Measurements from ENCODE around the gene ARHGAP44. TPM values are rescaled to one million over a fixed set of nuclear protein-coding genes. Genes with fewer than 3 reads are reported as not detected.

Gene ARHGAP44
- total RNA-seq, 1 donor from 2014 or later, result 6.9 TPM

GRCh38 chr17:12794919-12795532 lies 5.7 kb downstream of the ARHGAP44 start:
- peaks cover 8% of the 10 kb centered on the region for H3K4me1 Mint-ChIP-seq
- peaks cover 6% of the 10 kb centered on the region for H3K9me3 Mint-ChIP-seq
- intact Hi-C loops (cut with micrococcal nuclease), result no loop called here
- ATAC-seq (ENCODE audit: low read depth), result no peak
- no peak overlapping the region for H3K27ac Mint-ChIP-seq
- no peak for TF ChIP-seq CTCF (IDR thresholded peaks at IDR 0.05)
- H3K36me3 Mint-ChIP-seq (ENCODE audit: low read depth), result no peaks in the 10 kb centered on the region
- DNase-seq, result no peak
- ChIA-PET CTCF (interaction anchor here (0.6 kb wide), 1 partner anchor 119 kb away, joined by 4 read pairs; no protein-coding TSS in a partner anchor), POLR2A (interaction anchor here (0.6 kb wide), 1 partner anchor 194 kb away, joined by 9 read pairs; no protein-coding TSS in a partner anchor)
- H3K27me3 Mint-ChIP-seq, result peaks cover 18% of the 10 kb centered on the region
- H3K4me3 Mint-ChIP-seq, result no peak overlapping the region

- ATAC-seq (ENCODE audit: low read depth) (no peak), DNase-seq (no peak)
- no peak for TF ChIP-seq CTCF (IDR thresholded peaks at IDR 0.05)
- POLR2A ChIA-PET, result no interaction called here
- peaks cover 6% of the 10 kb centered on the region for H3K9me3 Mint-ChIP-seq
- no peaks in the 10 kb centered on the region for H3K27me3 Mint-ChIP-seq
- no peak overlapping the region for H3K27ac Mint-ChIP-seq
- no peak overlapping the region for H3K4me3 Mint-ChIP-seq
- no peaks in the 10 kb centered on the region for H3K4me1 Mint-ChIP-seq
- H3K36me3 Mint-ChIP-seq (ENCODE audit: low read depth), result no peaks in the 10 kb centered on the region
- intact Hi-C loops (cut with micrococcal nuclease), result no loop called here
- CTCF ChIA-PET, result no interaction called here
These were observed 11.6 kb downstream of the ARHGAP44 start for GRCh38 chr17:12800855-12801365.

- no peaks in the 10 kb centered on the region for H3K36me3 Mint-ChIP-seq (ENCODE audit: low read depth)
- ChIA-PET POLR2A (no interaction called here), CTCF (no interaction called here)
- H3K27me3 Mint-ChIP-seq, result no peaks in the 10 kb centered on the region
- H3K4me1 Mint-ChIP-seq, result no peaks in the 10 kb centered on the region
- no peak overlapping the region for H3K27ac Mint-ChIP-seq
- ATAC-seq (ENCODE audit: low read depth) (no peak), DNase-seq (no peak)
- H3K9me3 Mint-ChIP-seq, result peaks cover 10% of the 10 kb centered on the region
- no peak overlapping the region for H3K4me3 Mint-ChIP-seq
- intact Hi-C loops (cut with micrococcal nuclease), result no loop called here
- no peak for TF ChIP-seq CTCF (IDR thresholded peaks at IDR 0.05)
These were observed 17.3 kb downstream of the ARHGAP44 start for GRCh38 chr17:12806630-12807029.

- no peak for ATAC-seq (ENCODE audit: low read depth)
- intact Hi-C loops (cut with micrococcal nuclease), result no loop called here
- no peak overlapping the region for H3K27ac Mint-ChIP-seq
- peaks cover 10% of the 10 kb centered on the region for H3K9me3 Mint-ChIP-seq
- H3K4me1 Mint-ChIP-seq, result peaks cover 5% of the 10 kb centered on the region
- H3K27me3 Mint-ChIP-seq, result no peaks in the 10 kb centered on the region
- ChIA-PET POLR2A (no interaction called here), CTCF (no interaction called here)
- no peak overlapping the region for H3K4me3 Mint-ChIP-seq
- TF ChIP-seq CTCF (IDR thresholded peaks at IDR 0.05), result no peak
- H3K36me3 Mint-ChIP-seq (ENCODE audit: low read depth), result no peaks in the 10 kb centered on the region
- no peak for DNase-seq
These were observed 19.4 kb downstream of the ARHGAP44 start for GRCh38 chr17:12808723-12809122.

- TF ChIP-seq CTCF (IDR thresholded peaks at IDR 0.05), result no peak
- intact Hi-C loops (cut with micrococcal nuclease), result no loop called here
- no peak for ATAC-seq (ENCODE audit: low read depth)
- POLR2A ChIA-PET, result no interaction called here
- Mint-ChIP-seq H3K4me3 (no peak overlapping the region), H3K36me3 (ENCODE audit: low read depth) (no peaks in the 10 kb centered on the region), H3K4me1 (peaks cover 28% of the 10 kb centered on the region), H3K27ac (no peak overlapping the region), H3K27me3 (no peaks in the 10 kb centered on the region), H3K9me3 (peaks cover 10% of the 10 kb centered on the region)
- CTCF ChIA-PET, result no interaction called here
- DNase-seq, result no peak
These were observed 23.6 kb downstream of the ARHGAP44 start for GRCh38 chr17:12812877-12813276.
